ENCODE data around the gene PET117. TPM values are rescaled to one million over a fixed set of nuclear protein-coding genes. Genes with fewer than 3 reads are reported as not detected.

Gene PET117
- total RNA-seq, 4 donors from 2014 or later, result 5.1 to 17.4 (median 11.0) TPM

DNA sequence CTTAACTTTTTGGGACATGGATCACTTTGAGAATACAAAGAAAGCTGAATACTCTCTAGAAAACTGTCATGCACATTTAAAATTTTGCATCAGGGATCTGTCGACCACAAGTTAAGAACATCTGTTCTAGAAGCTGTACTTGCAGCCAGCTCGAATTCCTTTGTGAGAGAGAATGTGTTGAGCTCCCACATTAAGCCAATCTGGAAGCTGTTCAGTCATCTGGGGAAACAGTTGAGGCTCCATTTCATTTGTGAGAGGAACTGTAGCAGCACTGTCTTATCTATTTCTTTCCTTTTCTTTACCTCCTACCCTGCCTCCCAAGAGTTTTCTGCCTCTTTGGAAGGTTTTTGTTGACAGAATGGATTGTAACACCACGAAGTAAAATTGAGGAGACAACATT lies 50.8 kb downstream of the PET117 start:
- TF ChIP-seq, protein P1, sequence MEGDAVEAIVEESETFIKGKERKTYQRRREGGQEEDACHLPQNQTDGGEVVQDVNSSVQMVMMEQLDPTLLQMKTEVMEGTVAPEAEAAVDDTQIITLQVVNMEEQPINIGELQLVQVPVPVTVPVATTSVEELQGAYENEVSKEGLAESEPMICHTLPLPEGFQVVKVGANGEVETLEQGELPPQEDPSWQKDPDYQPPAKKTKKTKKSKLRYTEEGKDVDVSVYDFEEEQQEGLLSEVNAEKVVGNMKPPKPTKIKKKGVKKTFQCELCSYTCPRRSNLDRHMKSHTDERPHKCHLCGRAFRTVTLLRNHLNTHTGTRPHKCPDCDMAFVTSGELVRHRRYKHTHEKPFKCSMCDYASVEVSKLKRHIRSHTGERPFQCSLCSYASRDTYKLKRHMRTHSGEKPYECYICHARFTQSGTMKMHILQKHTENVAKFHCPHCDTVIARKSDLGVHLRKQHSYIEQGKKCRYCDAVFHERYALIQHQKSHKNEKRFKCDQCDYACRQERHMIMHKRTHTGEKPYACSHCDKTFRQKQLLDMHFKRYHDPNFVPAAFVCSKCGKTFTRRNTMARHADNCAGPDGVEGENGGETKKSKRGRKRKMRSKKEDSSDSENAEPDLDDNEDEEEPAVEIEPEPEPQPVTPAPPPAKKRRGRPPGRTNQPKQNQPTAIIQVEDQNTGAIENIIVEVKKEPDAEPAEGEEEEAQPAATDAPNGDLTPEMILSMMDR (IDR thresholded peaks at IDR 0.05), result no peak
- TF ChIP-seq EP300 (IDR thresholded peaks at IDR 0.05) (no peak), POLR2A (IDR thresholded peaks at IDR 0.05) (no peak)
- Histone ChIP-seq H3K4me3 (no peak overlapping the region), H3K27me3 (no peaks in the 10 kb centered on the region), H3K36me3 (peaks cover 0 to 92% (median 4%) of the 10 kb centered on the region in 3 donors), H3K27ac (no peak overlapping the region), H3K4me1 (no peaks in the 10 kb centered on the region), H3K9me3 (no peaks in the 10 kb centered on the region)
- no peak for DNase-seq (ENCODE audit: low spot score in 2 of 2)
- 40 to 48% methylated on average over 3 of the region's 3 CpGs for WGBS, 2 donors

DNA sequence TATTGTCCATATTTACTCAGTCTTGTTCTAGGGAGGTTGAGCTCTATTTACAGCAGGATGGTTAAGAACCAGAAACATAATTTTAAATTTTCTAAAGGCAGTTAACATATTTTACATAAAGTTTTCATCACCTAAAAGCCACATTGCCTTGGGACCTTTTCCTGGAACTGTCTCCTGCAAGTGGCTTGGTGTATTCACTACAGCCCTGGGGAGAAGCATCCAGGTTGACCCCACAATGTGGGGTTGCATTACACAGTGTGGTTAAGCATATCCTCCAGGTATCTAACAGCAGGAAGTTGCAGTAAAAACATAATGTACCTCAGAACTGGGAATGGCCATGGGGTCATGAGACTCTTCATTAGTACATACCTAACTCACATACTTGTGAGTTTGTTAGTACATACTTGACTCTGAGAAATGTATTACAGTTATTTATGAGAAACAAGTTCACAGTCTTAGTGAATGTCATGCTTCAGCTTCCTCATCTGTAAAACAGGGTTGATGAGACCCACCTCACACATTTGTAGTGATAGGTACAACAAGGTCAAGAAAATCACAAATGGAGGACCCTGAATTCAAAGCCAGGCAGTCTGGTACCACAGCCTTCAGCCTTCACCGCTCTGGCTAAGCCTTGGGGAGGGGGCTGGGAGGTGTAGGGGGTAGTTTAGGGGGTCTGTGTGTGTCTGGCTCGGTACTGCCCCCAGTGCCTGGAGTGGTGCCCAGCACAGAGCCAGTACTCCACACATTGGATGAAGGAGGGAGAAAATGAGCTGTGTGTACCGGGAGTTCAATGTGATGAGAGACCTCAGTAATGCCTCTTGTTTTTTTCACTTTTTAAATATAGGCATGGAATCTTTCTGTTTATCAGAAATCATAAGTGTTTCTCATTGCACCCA lies 52.9 kb downstream of the PET117 start:
- Histone ChIP-seq H3K4me3 (no peak overlapping the region), H3K4me1 (no peaks in the 10 kb centered on the region), H3K27me3 (no peaks in the 10 kb centered on the region), H3K27ac (no peak overlapping the region), H3K9me3 (no peaks in the 10 kb centered on the region), H3K36me3 (peaks cover 0 to 78% (median 0%) of the 10 kb centered on the region in 3 donors)
- TF ChIP-seq, protein P1 (IDR thresholded peaks at IDR 0.05), result no peak
- TF ChIP-seq EP300 (IDR thresholded peaks at IDR 0.05), result no peak
- no peak for TF ChIP-seq POLR2A (IDR thresholded peaks at IDR 0.05)
- 83 to 90% methylated on average over 3 of the region's 3 CpGs for WGBS, 2 donors
- DNase-seq (ENCODE audit: low spot score in 2 of 2), result no peak

GRCh38 chr20:18191306-18191705 lies 53.6 kb downstream of the PET117 start:
- WGBS, 2 donors, result 75 to 88% methylated on average over 1 of the region's 1 CpG
- H3K9me3 ChIP-seq, result no peaks in the 10 kb centered on the region
- no peaks in the 10 kb centered on the region for H3K27me3 ChIP-seq
- no peak for TF ChIP-seq POLR2A (IDR thresholded peaks at IDR 0.05)
- no peak for TF ChIP-seq EP300 (IDR thresholded peaks at IDR 0.05)
- TF ChIP-seq, protein P1 (IDR thresholded peaks at IDR 0.05), result no peak
- no peak for DNase-seq (ENCODE audit: low spot score in 2 of 2)
- H3K4me3 ChIP-seq, result no peak overlapping the region
- peaks cover 0 to 75% (median 0%) of the 10 kb centered on the region in 3 donors for H3K36me3 ChIP-seq
- no peaks in the 10 kb centered on the region for H3K4me1 ChIP-seq
- no peak overlapping the region for H3K27ac ChIP-seq

Small RNAs within 50 kb of the gene (small RNA-seq; reads per million reads assigned to genes)
- gene RF00019, result not detected
- gene RNU7-137P, result not detected

Other genes starting within 250 kb of the PET117 start
- 100 to 1,000 TPM in 2 of 4 donors, 10 to 100 TPM in 2; 79.8 to 128 (median 100) TPM for gene SNX5, start 169.1 kb upstream of the PET117 start, total RNA-seq
- gene MGME1, start 168.8 kb upstream of the PET117 start, total RNA-seq, result 10 to 100 TPM in 1 of 4 donors, 1 to 10 TPM in 3; 4.6 to 14.7 (median 8.7) TPM
- gene OVOL2, start 79.9 kb upstream of the PET117 start, total RNA-seq, result not detected
- gene KAT14, start within 50 bp of the PET117 start, total RNA-seq, result 10 to 100 TPM; 12.2 to 13.8 (median 13.3) TPM
- gene ZNF133, start 150.7 kb downstream of the PET117 start, total RNA-seq, result 10 to 100 TPM; 17.3 to 26.4 (median 22.4) TPM